ENCODE measurements around the gene DPH5.
A peak's percentile ranks its signal among the peaks of the same experiment; 100 is the strongest.
"Not testable (repeated sequence)": the region's sequence is repeated elsewhere in the genome, so short reads cannot be mapped to it uniquely, and the experiment has no call there.

Gene DPH5

GRCh38 chr1:100952104-100952745, 73.4 kb downstream of the DPH5 start:
- no peak for DNase-seq (ENCODE audit: extremely low read depth, insufficient read length)
- no peak for TF ChIP-seq CTCF (IDR thresholded peaks at IDR 0.05; ENCODE audit: insufficient read depth, low read length, poor library complexity, severe bottlenecking)
- Histone ChIP-seq H3K36me3 (ENCODE audit: control insufficient read depth, insufficient read depth, low read length) (peaks cover 7% of the 10 kb centered on the region), H3K27me3 (replicated peaks; ENCODE audit: control insufficient read depth, insufficient read depth, low read length) (no peaks in the 10 kb centered on the region), H3K4me3 (replicated peaks; ENCODE audit: low read depth, low read length) (no peak overlapping the region)

DNA sequence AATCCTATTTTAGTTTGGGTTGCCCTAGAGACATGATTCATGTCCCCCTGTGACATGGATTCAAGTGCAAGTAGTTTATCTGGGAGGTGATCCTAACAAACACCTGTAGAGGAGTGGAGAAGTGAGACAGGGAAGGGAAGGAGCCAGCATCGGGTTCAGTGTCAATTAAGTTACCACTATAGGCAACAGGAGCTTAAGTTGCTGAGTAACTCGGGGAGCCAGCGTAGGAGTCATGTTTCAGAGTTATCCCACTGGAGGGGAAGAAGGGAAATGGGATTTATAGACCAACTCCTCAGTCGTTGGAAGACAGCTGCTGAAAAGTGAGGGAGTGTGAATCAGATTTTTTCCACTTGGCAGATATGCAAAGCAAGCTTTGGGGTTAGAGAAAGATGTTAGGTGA, 74.8 kb downstream of the DPH5 start:
- no peak for DNase-seq (ENCODE audit: extremely low read depth, insufficient read length)
- Histone ChIP-seq H3K36me3 (ENCODE audit: control insufficient read depth, insufficient read depth, low read length) (peaks cover 7% of the 10 kb centered on the region), H3K4me3 (replicated peaks; ENCODE audit: low read depth, low read length) (no peak overlapping the region), H3K27me3 (replicated peaks; ENCODE audit: control insufficient read depth, insufficient read depth, low read length) (no peaks in the 10 kb centered on the region)
- no peak for TF ChIP-seq CTCF (IDR thresholded peaks at IDR 0.05; ENCODE audit: insufficient read depth, low read length, poor library complexity, severe bottlenecking)

GRCh38 chr1:100950337-100950736, 75.2 kb downstream of the DPH5 start:
- peaks cover 7% of the 10 kb centered on the region for H3K36me3 ChIP-seq (ENCODE audit: control insufficient read depth, insufficient read depth, low read length)
- H3K27me3 ChIP-seq (replicated peaks; ENCODE audit: control insufficient read depth, insufficient read depth, low read length) = no peaks in the 10 kb centered on the region
- TF ChIP-seq CTCF (IDR thresholded peaks at IDR 0.05; ENCODE audit: insufficient read depth, low read length, poor library complexity, severe bottlenecking) = no peak
- no peak overlapping the region for H3K4me3 ChIP-seq (replicated peaks; ENCODE audit: low read depth, low read length)
- DNase-seq (ENCODE audit: extremely low read depth, insufficient read length) = no peak

- H3K27me3 ChIP-seq (replicated peaks; ENCODE audit: control insufficient read depth, insufficient read depth, low read length); H3K4me3 ChIP-seq (replicated peaks; ENCODE audit: low read depth, low read length); H3K36me3 ChIP-seq (ENCODE audit: control insufficient read depth, insufficient read depth, low read length): not testable (repeated sequence)
- peak; percentile 25 for DNase-seq (ENCODE audit: extremely low read depth, insufficient read length)
These were observed 75.9 kb downstream of the DPH5 start for GRCh38 chr1:100949515-100950158.

DNA sequence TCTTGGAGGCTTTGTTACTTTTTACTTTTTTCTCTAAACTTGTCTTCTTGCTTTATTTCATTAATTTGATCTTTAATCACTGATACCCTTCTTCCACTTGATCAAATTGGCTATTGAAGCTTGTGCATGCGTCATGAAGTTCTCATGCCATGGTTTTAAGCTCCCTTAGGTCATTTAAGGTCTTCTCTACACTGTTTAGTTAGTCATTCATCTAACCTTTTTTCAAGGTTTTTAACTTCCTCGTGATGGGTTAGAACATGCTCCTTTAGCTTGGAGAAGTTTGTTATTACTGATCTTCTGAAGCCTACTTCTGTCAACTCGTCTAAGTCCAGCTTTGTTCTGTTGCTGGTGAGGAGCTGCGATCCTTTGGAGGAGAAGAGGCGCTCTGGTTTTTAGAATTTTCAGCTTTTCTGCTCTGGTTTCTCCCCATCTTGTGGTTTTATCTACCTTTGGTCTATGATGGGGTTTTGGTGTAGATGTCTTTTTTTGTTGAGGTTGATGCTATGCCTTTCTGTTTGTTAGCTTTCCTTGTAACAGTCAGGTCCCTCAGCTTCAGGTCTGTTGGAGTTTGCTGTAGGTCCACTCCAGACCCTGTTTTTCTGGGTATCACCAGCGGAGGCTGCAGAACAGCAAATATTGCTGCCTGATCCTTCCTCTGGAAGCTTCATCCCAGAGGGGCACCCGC, 76.7 kb downstream of the DPH5 start:
- DNase-seq (ENCODE audit: extremely low read depth, insufficient read length); H3K36me3 ChIP-seq (ENCODE audit: control insufficient read depth, insufficient read depth, low read length); H3K27me3 ChIP-seq (replicated peaks; ENCODE audit: control insufficient read depth, insufficient read depth, low read length); H3K4me3 ChIP-seq (replicated peaks; ENCODE audit: low read depth, low read length): not testable (repeated sequence)

DNA sequence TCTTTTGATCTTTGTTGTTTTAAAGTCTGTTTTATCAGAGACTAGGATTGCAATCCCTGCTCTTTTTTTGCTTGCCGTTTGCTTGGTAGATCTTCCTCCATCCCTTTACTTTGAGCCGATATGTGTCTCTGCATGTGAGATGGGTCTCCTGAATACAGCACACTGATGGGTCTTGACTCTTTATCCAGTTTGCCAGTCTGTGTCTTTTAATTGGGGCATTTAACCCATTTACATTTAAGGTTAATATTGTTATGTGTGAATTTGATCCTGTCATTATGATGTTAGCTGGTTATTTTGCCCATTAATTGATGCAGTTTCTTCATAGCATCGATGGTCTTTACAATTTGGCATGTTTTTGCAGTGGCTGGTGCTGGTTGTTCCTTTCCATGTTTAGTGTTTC, 77.8 kb downstream of the DPH5 start:
- H3K4me3 ChIP-seq (replicated peaks; ENCODE audit: low read depth, low read length); H3K36me3 ChIP-seq (ENCODE audit: control insufficient read depth, insufficient read depth, low read length); H3K27me3 ChIP-seq (replicated peaks; ENCODE audit: control insufficient read depth, insufficient read depth, low read length); DNase-seq (ENCODE audit: extremely low read depth, insufficient read length): not testable (repeated sequence)

DNA sequence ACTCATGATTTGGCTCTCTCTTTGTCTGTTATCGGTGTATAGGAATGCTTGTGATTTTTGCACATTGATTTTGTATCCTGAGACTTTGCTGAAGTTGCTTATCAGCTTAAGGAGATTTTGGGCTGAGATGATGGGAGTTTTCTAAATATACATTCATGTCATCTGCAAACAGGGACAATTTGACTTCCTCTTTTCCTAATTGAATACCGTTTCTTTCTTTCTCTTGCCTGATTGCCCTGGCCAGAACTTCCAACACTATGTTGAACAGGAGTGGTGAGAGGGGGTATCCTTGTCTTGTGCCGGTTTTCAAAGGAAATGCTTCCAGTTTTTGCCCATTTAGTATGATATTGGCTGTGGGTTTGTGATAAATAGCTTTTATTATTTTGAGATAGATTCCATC, 79.5 kb downstream of the DPH5 start:
- H3K36me3 ChIP-seq (ENCODE audit: control insufficient read depth, insufficient read depth, low read length); H3K27me3 ChIP-seq (replicated peaks; ENCODE audit: control insufficient read depth, insufficient read depth, low read length); H3K4me3 ChIP-seq (replicated peaks; ENCODE audit: low read depth, low read length); DNase-seq (ENCODE audit: extremely low read depth, insufficient read length): not testable (repeated sequence)

Data from GM06990 (cell line).